HEK293 (cell line): ENCODE data around the gene SLC16A7.

ENCODE experiments used
- CTCF ChIA-PET: fragments of 350-600 bp; formaldehyde crosslinking; extraction: SDS; loops from one replicate; lab custom pipeline; 2021; ENCODE audit warnings: antibody characterized with exemption; lab: Yijun Ruan, JAX
- POLR2A ChIA-PET: fragments of 300-600 bp; formaldehyde crosslinking; extraction: SDS; loops from one replicate; lab custom pipeline; 2020; ENCODE audit warnings: antibody characterized with exemption, inconsistent platforms; lab: Yijun Ruan, JAX
- H3K27ac ChIP-seq: fragments of 200-500 bp; sonication (Bioruptor generic); 2 replicates; pipeline ENCODE4 v1.5.1; 2014; ENCODE audit warnings: low read depth, low read length, control low read depth, inconsistent platforms; ENCODE audit errors: extremely low read depth
- H3K36me3 ChIP-seq, 2 experiments: fragments of 200-500 bp in 1 of 2; sonication (Bioruptor generic) in 1 of 2; 1 replicate in 1 of 2; 2 replicates in 1 of 2; pipeline ENCODE4 v1.5.1; 2014 to 2017; ENCODE audit warnings: inconsistent platforms in 2 of 2, low read length in 2 of 2; ENCODE audit not compliant: control insufficient read depth in 2 of 2, insufficient read depth in 1 of 2
- H3K4me1 ChIP-seq: fragments of 200-500 bp; sonication (Bioruptor generic); 2 replicates; pipeline ENCODE4 v1.5.1; 2014; ENCODE audit warnings: mild to moderate bottlenecking, low read length, inconsistent platforms; ENCODE audit not compliant: control insufficient read depth, insufficient read depth
- H3K4me3 ChIP-seq: 2 replicates; pipeline ENCODE4 v1.5.1; 2011; ENCODE audit warnings: low read depth, mild to moderate bottlenecking, control low read depth, low read length, moderate library complexity
- H3K9me3 ChIP-seq: fragments of 200-500 bp; sonication (Bioruptor generic); 2 replicates; pipeline ENCODE4 v1.5.1; 2014; ENCODE audit warnings: low read depth, low read length, inconsistent platforms; ENCODE audit not compliant: control insufficient read depth, insufficient read depth
- EGR2 ChIP-seq: fragments of 450-650 bp; formaldehyde crosslinking; IDR thresholded peaks from 2 replicates; pipeline ENCODE4 v1.5.1; 2016; ENCODE audit warnings: low read depth, missing biosample characterization, missing genetic modification characterization
- PBX3 ChIP-seq: sonication (generic); formaldehyde crosslinking; IDR thresholded peaks from 2 replicates; pipeline ENCODE4 v1.8.1; 2022; ENCODE audit warnings: mild to moderate bottlenecking, moderate library complexity, missing genetic modification reagents
- PRDM10 ChIP-seq: fragments of 450-650 bp; formaldehyde crosslinking; IDR thresholded peaks from 2 replicates; pipeline ENCODE4 v1.5.1; 2016; ENCODE audit warnings: missing biosample characterization, missing genetic modification characterization
- PRDM6 ChIP-seq: fragments of 450-650 bp; formaldehyde crosslinking; IDR thresholded peaks from 2 replicates; pipeline ENCODE4 v1.5.1; 2017; ENCODE audit warnings: missing biosample characterization, missing genetic modification characterization
- REST ChIP-seq: fragments of 450-650 bp; formaldehyde crosslinking; IDR thresholded peaks from 2 replicates; pipeline ENCODE4 v1.5.1; 2016; ENCODE audit warnings: missing biosample characterization, missing genetic modification characterization
- ZFP69B ChIP-seq: fragments of 450-650 bp; formaldehyde crosslinking; IDR thresholded peaks from 2 replicates; pipeline ENCODE4 v1.5.1; 2016; ENCODE audit warnings: missing biosample characterization, missing genetic modification characterization
- ZNF157 ChIP-seq: fragments of 450-650 bp; formaldehyde crosslinking; IDR thresholded peaks from 2 replicates; pipeline ENCODE4 v1.5.1; 2016; ENCODE audit warnings: missing biosample characterization, missing genetic modification characterization
- ZNF184 ChIP-seq: fragments of 450-650 bp; IDR thresholded peaks from 2 replicates; pipeline ENCODE4 v1.5.1; 2018; ENCODE audit warnings: missing biosample characterization, mild to moderate bottlenecking, missing genetic modification characterization
- ZNF248 ChIP-seq: fragments of 450-650 bp; formaldehyde crosslinking; IDR thresholded peaks from 2 replicates; pipeline ENCODE4 v1.5.1; 2017; ENCODE audit warnings: missing biosample characterization, missing genetic modification characterization
- ZNF335 ChIP-seq: fragments of 450-650 bp; formaldehyde crosslinking; conservative IDR thresholded peaks from 2 replicates; pipeline ENCODE4 v1.5.1; 2016; ENCODE audit warnings: missing biosample characterization, missing genetic modification characterization
- ZNF350 ChIP-seq: fragments of 450-650 bp; formaldehyde crosslinking; IDR thresholded peaks from 2 replicates; pipeline ENCODE4 v1.5.0; 2017; ENCODE audit warnings: missing biosample characterization, mild to moderate bottlenecking, missing genetic modification characterization
- ZNF501 ChIP-seq: fragments of 450-650 bp; formaldehyde crosslinking; IDR thresholded peaks from 2 replicates; pipeline ENCODE4 v1.5.1; 2016; ENCODE audit warnings: missing biosample characterization, missing genetic modification characterization
- ZNF585B ChIP-seq: fragments of 450-650 bp; formaldehyde crosslinking; IDR thresholded peaks from 2 replicates; pipeline ENCODE4 v1.5.1; 2016; ENCODE audit warnings: missing biosample characterization, missing genetic modification characterization
- ZNF610 ChIP-seq: fragments of 450-650 bp; formaldehyde crosslinking; IDR thresholded peaks from 2 replicates; pipeline ENCODE4 v1.5.1; 2016; ENCODE audit warnings: missing biosample characterization, missing genetic modification characterization, borderline replicate concordance
- ZNF645 ChIP-seq: fragments of 450-650 bp; formaldehyde crosslinking; IDR thresholded peaks from 2 replicates; pipeline ENCODE4; 2016; ENCODE audit warnings: missing biosample characterization, missing genetic modification characterization
- ZNF777 ChIP-seq: fragments of 450-650 bp; formaldehyde crosslinking; IDR thresholded peaks from 2 replicates; pipeline ENCODE4 v1.5.1; 2017; ENCODE audit warnings: missing biosample characterization, missing genetic modification characterization, borderline replicate concordance
- ZSCAN18 ChIP-seq: fragments of 450-650 bp; formaldehyde crosslinking; IDR thresholded peaks from 2 replicates; pipeline ENCODE4 v1.5.1; 2016; ENCODE audit warnings: missing biosample characterization, missing genetic modification characterization
- ZSCAN30 ChIP-seq: fragments of 450-650 bp; IDR thresholded peaks from 2 replicates; pipeline ENCODE4 v1.5.1; 2018; ENCODE audit warnings: missing biosample characterization, mild to moderate bottlenecking, missing genetic modification characterization, moderate library complexity

The SLC16A7 gene

GRCh38 chr12:59828521-59828920 lies 232.7 kb downstream of the SLC16A7 start:
- H3K36me3 ChIP-seq = no peaks in the 10 kb centered on the region
- ChIA-PET POLR2A (no interaction called here), CTCF (no interaction called here)
- TF ChIP-seq EGR2 (tag by site-specific recombination) (no peak), PRDM6 (tag by site-specific recombination) (no peak), ZNF585B (tag by site-specific recombination) (no peak), PBX3 (CRISPR knock-in tag) (no peak), ZNF350 (tag by site-specific recombination) (no peak), ZSCAN30 (tag by site-specific recombination) (no peak), ZNF248 (tag by site-specific recombination) (no peak), ZSCAN18 (no peak), ZNF335 (tag by site-specific recombination) (no peak), ZNF645 (tag by site-specific recombination) (no peak), ZNF157 (no peak), ZFP69B (tag by site-specific recombination) (no peak), ZNF777 (tag by site-specific recombination) (no peak), ZNF184 (tag by site-specific recombination) (no peak), REST (tag by site-specific recombination) (no peak)
- no peak overlapping the region for H3K27ac ChIP-seq
- H3K4me3 ChIP-seq = no peak overlapping the region
- no peaks in the 10 kb centered on the region for H3K9me3 ChIP-seq
- H3K4me1 ChIP-seq = no peaks in the 10 kb centered on the region

- H3K4me1 ChIP-seq = no peaks in the 10 kb centered on the region
- no peaks in the 10 kb centered on the region for H3K9me3 ChIP-seq
- ChIA-PET POLR2A (no interaction called here), CTCF (no interaction called here)
- no peaks in the 10 kb centered on the region for H3K36me3 ChIP-seq
- H3K27ac ChIP-seq = no peak overlapping the region
- H3K4me3 ChIP-seq = no peak overlapping the region
- no peak for TF ChIP-seq ZSCAN18
- no peak for TF ChIP-seq PRDM10 (tag by site-specific recombination)
- no peak for TF ChIP-seq PRDM6 (tag by site-specific recombination)
- no peak for TF ChIP-seq ZNF501 (tag by site-specific recombination)
- no peak for TF ChIP-seq ZNF610 (tag by site-specific recombination)
Measured at GRCh38 chr12:59833408-59833807, 237.6 kb downstream of the SLC16A7 start.
